Panc1 (cell line): ENCODE data around the gene CDC42BPA. TPM values are rescaled to one million over a fixed set of nuclear protein-coding genes. Genes with fewer than 3 reads are reported as not detected.

Source experiments
- ATAC-seq: fragments of 200-7000 bp; cut with Tn5 transposase; 2 replicates; pipeline ENCODE4 v1.9.1; 2020; ENCODE audit warnings: mild to moderate bottlenecking, moderate library complexity
- BruUV-seq: library from RNA; stranded (reverse); fragments of 400-500 nt; replicated peaks from 2 replicates; lab custom pipeline; 2021; lab: Mats Ljungman, UMichigan
- CTCF ChIA-PET: fragments of 300-600 bp; sonication (Branson Sonifier 250); formaldehyde crosslinking; loops from one replicate; lab custom pipeline; 2022; ENCODE audit warnings: antibody characterized with exemption; lab: Charles Lee
- POLR2A ChIA-PET: fragments of 300-600 bp; sonication (Branson Sonifier 250); formaldehyde crosslinking; loops from one replicate; lab custom pipeline; 2022; ENCODE audit warnings: antibody characterized with exemption; lab: Charles Lee
- DNase-seq: peaks from one replicate; pipeline ENCODE4 v3.0.0-alpha.2; 2010; ENCODE audit warnings: low read depth, low spot score
- H3K27ac ChIP-seq: 2 replicates; pipeline ENCODE4 v1.5.1; 2011; ENCODE audit warnings: mild to moderate bottlenecking, low read length, inconsistent platforms
- H3K27me3 ChIP-seq: fragments of 200-500 bp; sonication (Bioruptor generic); 2 replicates; pipeline ENCODE4 v1.6.0; 2014; ENCODE audit warnings: low read length, inconsistent platforms; ENCODE audit not compliant: control insufficient read depth, insufficient read depth
- H3K36me3 ChIP-seq: fragments of 200-500 bp; sonication (Bioruptor generic); 2 replicates; pipeline ENCODE4 v1.5.1; 2014; ENCODE audit warnings: inconsistent platforms, mild to moderate bottlenecking, low read length, moderate library complexity; ENCODE audit not compliant: control insufficient read depth, insufficient read depth
- H3K4me1 ChIP-seq: 2 replicates; pipeline ENCODE4 v1.5.1; 2011; ENCODE audit warnings: inconsistent platforms, mild to moderate bottlenecking, low read length, moderate library complexity; ENCODE audit not compliant: control insufficient read depth, insufficient read depth
- H3K4me3 ChIP-seq, 2 experiments: 2 replicates each; pipeline ENCODE4 v1.5.1; 2011 to 2012; ENCODE audit warnings: low read depth in 2 of 2, low read length in 2 of 2, mild to moderate bottlenecking in 2 of 2, inconsistent platforms in 1 of 2, moderate library complexity in 1 of 2
- H3K9me3 ChIP-seq: fragments of 200-500 bp; sonication (Bioruptor generic); 2 replicates; pipeline ENCODE4 v1.5.1; 2014; ENCODE audit warnings: low read depth, mild to moderate bottlenecking, inconsistent platforms, low read length, moderate library complexity; ENCODE audit not compliant: control insufficient read depth, insufficient read depth
- CTCF ChIP-seq: fragments of 450-650 bp; IDR thresholded peaks from 2 replicates; pipeline ENCODE4 v1.5.1; 2017; ENCODE audit warnings: mild to moderate bottlenecking
- POLR2AphosphoS5 ChIP-seq: IDR thresholded peaks from 2 replicates; pipeline ENCODE4 v1.6.1; 2012; ENCODE audit warnings: mild to moderate bottlenecking, low read depth, low read length, moderate library complexity
- REST ChIP-seq, 2 experiments: IDR thresholded peaks; 2 replicates each; pipeline ENCODE4 v1.6.1; 2011 to 2012; ENCODE audit warnings: low read depth in 2 of 2, control low read depth in 1 of 2, low read length in 1 of 2, mild to moderate bottlenecking in 1 of 2, moderate library complexity in 1 of 2; ENCODE audit not compliant: insufficient read depth in 1 of 2
- SIN3A ChIP-seq: IDR thresholded peaks from 2 replicates; pipeline ENCODE4 v1.6.1; 2012; ENCODE audit warnings: low read depth, mild to moderate bottlenecking, low read length, moderate library complexity, borderline replicate concordance; ENCODE audit not compliant: insufficient read depth
- TCF7L2 ChIP-seq: IDR thresholded peaks from 2 replicates; pipeline ENCODE4 v1.6.1; 2011; ENCODE audit warnings: mild to moderate bottlenecking, low read depth, low read length, inconsistent platforms
- in situ Hi-C: cut with HindIII; loops from 2 replicates; pipeline ENCODE4 v1.10.0; 2016; ENCODE audit warnings: low sequenced_read_pairs, low pct_unique_long_range_greater_than_20kb
- intact Hi-C: fragments of 100-400 bp; cut with micrococcal nuclease; formaldehyde crosslinking; loops from one replicate; pipeline ENCODE4 v1.10.0; 2022; ENCODE audit not compliant: unreplicated experiment
- total RNA-seq: library from RNA; stranded (reverse); gene quantifications from one replicate; pipeline ENCODE4 v1.2.1, GENCODE V29; 2021; ENCODE audit not compliant: unreplicated experiment

Gene CDC42BPA
- total RNA-seq, 1 experiment from 2014 or later, result 32.8 TPM

GRCh38 chr1:227351443-227351842 lies 33.2 kb upstream of the CDC42BPA start:
- Histone ChIP-seq H3K36me3 (no peaks in the 10 kb centered on the region; the same call in 1 of the 2 replicates), H3K9me3 (no peaks in the 10 kb centered on the region), H3K27me3 (no peaks in the 10 kb centered on the region), H3K27ac (no peak overlapping the region), H3K4me1 (peaks cover 7% of the 10 kb centered on the region), H3K4me3 (no peak overlapping the region)
- in situ Hi-C loops (no loop called here), intact Hi-C loops (no loop called here)
- ChIA-PET POLR2A (no interaction called here), CTCF (no interaction called here)
- ATAC-seq (peak; percentile 56; the same call in 1 of the 2 replicates), DNase-seq (no peak)
- no peak for TF ChIP-seq REST (IDR thresholded peaks at IDR 0.05; ENCODE audit: insufficient read depth in 1 of 2, low read depth in 2 of 2, low read length in 1 of 2)
- TF ChIP-seq SIN3A, result no peak
- no peak for TF ChIP-seq POLR2AphosphoS5
- no peak for TF ChIP-seq TCF7L2
- TF ChIP-seq CTCF, result no peak
- no TSS peak for BruUV-seq

- ATAC-seq, result no peak
- in situ Hi-C loops (no loop called here), intact Hi-C loops (no loop called here)
- Histone ChIP-seq H3K27ac (no peak overlapping the region), H3K27me3 (no peaks in the 10 kb centered on the region), H3K9me3 (no peaks in the 10 kb centered on the region), H3K36me3 (no peaks in the 10 kb centered on the region; the same call in 1 of the 2 replicates), H3K4me3 (no peak overlapping the region), H3K4me1 (peaks cover 7% of the 10 kb centered on the region)
- POLR2A ChIA-PET, result no interaction called here
- TF ChIP-seq REST (IDR thresholded peaks at IDR 0.05; ENCODE audit: insufficient read depth in 1 of 2, low read depth in 2 of 2, low read length in 1 of 2), result no peak
- TF ChIP-seq POLR2AphosphoS5, result no peak
- TF ChIP-seq SIN3A, result no peak
- no peak for TF ChIP-seq TCF7L2
- TF ChIP-seq CTCF, result no peak
- CTCF ChIA-PET, result no interaction called here
- BruUV-seq, result no TSS peak
- DNase-seq, result no peak
These were observed 31.7 kb upstream of the CDC42BPA start for GRCh38 chr1:227349967-227350366.
